Fibroblast of lung (primary cell): ENCODE data around the gene TMEM132D.

ENCODE experiments used
- CTCF ChIP-seq, 2 donors: IDR thresholded peaks in 1 of 2; conservative IDR thresholded peaks in 1 of 2; 1 replicate in 1 of 2; 2 replicates in 1 of 2; pipeline ENCODE4 v1.5.1; 2011 to 2012; ENCODE audit warnings: low read length in 2 of 2, control low read depth in 1 of 2, inconsistent platforms in 1 of 2, low read depth in 1 of 2, mild to moderate bottlenecking in 1 of 2
- EZH2 ChIP-seq: IDR thresholded peaks from 2 replicates; pipeline ENCODE4 v1.5.1; 2012; ENCODE audit warnings: low read length, control low read depth, mild to moderate bottlenecking; ENCODE audit errors: missing control alignments

GRCh38 chr12:129068684-129069083 is 835.1 kb downstream of the TMEM132D start:
- no peak for TF ChIP-seq CTCF (conservative IDR thresholded peaks at IDR 0.05 in 1 of 2, IDR thresholded peaks at IDR 0.05 in 1 of 2; ENCODE audit: low read depth in 1 of 2, low read length in 2 of 2)
- no peak for TF ChIP-seq EZH2
